ENCODE results near the gene LHX6. TPM values are rescaled to one million over a fixed set of nuclear protein-coding genes. Genes with fewer than 3 reads are reported as not detected.

LHX6 gene
- total and polyA plus RNA-seq, 2 of the 13 experiments (the other 11 are each of a cell fraction or from before 2014, with no cell fraction given), result 1.1 to 1.3 TPM

DNA sequence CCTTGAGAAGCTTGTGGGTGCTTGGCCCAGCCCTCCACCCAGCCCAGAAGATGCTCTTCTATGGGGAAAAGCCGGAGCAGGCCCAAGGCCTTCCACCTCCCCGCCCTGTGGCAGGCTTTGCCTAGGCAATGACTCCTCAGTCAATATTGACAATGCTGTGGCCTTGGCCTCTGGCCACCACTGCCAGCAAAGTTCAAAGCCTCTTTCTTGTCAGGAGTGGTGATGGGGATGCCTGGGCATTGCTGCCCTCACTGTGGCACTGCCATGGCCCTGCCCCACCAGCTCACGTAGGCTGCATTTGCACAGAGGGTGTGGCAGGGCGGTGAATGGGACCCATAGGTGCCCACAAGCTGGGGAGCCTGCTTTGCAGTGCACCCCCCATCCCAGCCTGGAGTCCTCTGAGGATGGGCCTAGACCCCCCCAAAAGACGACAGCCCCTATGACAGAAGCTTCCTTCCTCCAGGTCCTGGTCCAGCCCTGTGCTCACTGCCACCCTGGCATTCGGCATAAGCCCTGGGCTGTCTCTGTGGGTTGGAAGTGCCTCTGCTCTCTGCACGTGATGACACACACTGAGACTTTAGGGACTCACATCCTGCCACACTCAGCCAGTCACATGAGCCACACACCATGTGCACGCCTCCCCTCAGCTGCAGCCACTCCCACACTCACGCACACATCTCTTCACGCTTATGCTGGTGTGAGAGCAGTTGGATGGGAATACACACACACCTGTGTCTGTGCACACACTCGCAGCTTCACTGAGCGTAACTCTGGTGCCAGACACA is 38.0 kb downstream of the LHX6 start (continued):
- TF ChIP-seq, protein P1, sequence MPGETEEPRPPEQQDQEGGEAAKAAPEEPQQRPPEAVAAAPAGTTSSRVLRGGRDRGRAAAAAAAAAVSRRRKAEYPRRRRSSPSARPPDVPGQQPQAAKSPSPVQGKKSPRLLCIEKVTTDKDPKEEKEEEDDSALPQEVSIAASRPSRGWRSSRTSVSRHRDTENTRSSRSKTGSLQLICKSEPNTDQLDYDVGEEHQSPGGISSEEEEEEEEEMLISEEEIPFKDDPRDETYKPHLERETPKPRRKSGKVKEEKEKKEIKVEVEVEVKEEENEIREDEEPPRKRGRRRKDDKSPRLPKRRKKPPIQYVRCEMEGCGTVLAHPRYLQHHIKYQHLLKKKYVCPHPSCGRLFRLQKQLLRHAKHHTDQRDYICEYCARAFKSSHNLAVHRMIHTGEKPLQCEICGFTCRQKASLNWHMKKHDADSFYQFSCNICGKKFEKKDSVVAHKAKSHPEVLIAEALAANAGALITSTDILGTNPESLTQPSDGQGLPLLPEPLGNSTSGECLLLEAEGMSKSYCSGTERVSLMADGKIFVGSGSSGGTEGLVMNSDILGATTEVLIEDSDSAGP (CRISPR knock-in tag; IDR thresholded peaks at IDR 0.05; ENCODE audit: borderline replicate concordance), result peak; percentile 26; the same call in 1 of the 2 replicates
- TF ChIP-seq, protein P2, sequence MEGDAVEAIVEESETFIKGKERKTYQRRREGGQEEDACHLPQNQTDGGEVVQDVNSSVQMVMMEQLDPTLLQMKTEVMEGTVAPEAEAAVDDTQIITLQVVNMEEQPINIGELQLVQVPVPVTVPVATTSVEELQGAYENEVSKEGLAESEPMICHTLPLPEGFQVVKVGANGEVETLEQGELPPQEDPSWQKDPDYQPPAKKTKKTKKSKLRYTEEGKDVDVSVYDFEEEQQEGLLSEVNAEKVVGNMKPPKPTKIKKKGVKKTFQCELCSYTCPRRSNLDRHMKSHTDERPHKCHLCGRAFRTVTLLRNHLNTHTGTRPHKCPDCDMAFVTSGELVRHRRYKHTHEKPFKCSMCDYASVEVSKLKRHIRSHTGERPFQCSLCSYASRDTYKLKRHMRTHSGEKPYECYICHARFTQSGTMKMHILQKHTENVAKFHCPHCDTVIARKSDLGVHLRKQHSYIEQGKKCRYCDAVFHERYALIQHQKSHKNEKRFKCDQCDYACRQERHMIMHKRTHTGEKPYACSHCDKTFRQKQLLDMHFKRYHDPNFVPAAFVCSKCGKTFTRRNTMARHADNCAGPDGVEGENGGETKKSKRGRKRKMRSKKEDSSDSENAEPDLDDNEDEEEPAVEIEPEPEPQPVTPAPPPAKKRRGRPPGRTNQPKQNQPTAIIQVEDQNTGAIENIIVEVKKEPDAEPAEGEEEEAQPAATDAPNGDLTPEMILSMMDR (CRISPR knock-in tag; IDR thresholded peaks at IDR 0.05), result peak; percentile 33; the same call in 1 of the 2 replicates
- TF ChIP-seq PLRG1 (conservative IDR thresholded peaks at IDR 0.05), result no peak
- TF ChIP-seq, protein P3, sequence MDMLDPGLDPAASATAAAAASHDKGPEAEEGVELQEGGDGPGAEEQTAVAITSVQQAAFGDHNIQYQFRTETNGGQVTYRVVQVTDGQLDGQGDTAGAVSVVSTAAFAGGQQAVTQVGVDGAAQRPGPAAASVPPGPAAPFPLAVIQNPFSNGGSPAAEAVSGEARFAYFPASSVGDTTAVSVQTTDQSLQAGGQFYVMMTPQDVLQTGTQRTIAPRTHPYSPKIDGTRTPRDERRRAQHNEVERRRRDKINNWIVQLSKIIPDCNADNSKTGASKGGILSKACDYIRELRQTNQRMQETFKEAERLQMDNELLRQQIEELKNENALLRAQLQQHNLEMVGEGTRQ (IDR thresholded peaks at IDR 0.05; ENCODE audit: low read depth, low read length), result peak; percentile 35; the same call in 1 of the 2 replicates
- TF ChIP-seq, protein P3 (CRISPR knock-in tag; IDR thresholded peaks at IDR 0.05; ENCODE audit: borderline replicate concordance), result no peak
- TF ChIP-seq ZNF563 (CRISPR knock-in tag; IDR thresholded peaks at IDR 0.05), result no peak
- TF ChIP-seq NR2F6 (IDR thresholded peaks at IDR 0.05), result peak; percentile 90
- TF ChIP-seq NR2F6 (CRISPR knock-in tag; IDR thresholded peaks at IDR 0.05), result peak; percentile 96
- peak; percentile 15; the same call in 1 of the 2 replicates for TF ChIP-seq FOXO1 (CRISPR knock-in tag; IDR thresholded peaks at IDR 0.05)
- TF ChIP-seq, protein P4, sequence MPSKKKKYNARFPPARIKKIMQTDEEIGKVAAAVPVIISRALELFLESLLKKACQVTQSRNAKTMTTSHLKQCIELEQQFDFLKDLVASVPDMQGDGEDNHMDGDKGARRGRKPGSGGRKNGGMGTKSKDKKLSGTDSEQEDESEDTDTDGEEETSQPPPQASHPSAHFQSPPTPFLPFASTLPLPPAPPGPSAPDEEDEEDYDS (CRISPR knock-in tag; IDR thresholded peaks at IDR 0.05), result no peak
- TF ChIP-seq, protein P5, sequence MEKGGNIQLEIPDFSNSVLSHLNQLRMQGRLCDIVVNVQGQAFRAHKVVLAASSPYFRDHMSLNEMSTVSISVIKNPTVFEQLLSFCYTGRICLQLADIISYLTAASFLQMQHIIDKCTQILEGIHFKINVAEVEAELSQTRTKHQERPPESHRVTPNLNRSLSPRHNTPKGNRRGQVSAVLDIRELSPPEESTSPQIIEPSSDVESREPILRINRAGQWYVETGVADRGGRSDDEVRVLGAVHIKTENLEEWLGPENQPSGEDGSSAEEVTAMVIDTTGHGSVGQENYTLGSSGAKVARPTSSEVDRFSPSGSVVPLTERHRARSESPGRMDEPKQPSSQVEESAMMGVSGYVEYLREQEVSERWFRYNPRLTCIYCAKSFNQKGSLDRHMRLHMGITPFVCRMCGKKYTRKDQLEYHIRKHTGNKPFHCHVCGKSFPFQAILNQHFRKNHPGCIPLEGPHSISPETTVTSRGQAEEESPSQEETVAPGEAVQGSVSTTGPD (CRISPR knock-in tag; IDR thresholded peaks at IDR 0.05), result peak; percentile 61; the same call in 1 of the 2 replicates
- TF ChIP-seq, protein P6, sequence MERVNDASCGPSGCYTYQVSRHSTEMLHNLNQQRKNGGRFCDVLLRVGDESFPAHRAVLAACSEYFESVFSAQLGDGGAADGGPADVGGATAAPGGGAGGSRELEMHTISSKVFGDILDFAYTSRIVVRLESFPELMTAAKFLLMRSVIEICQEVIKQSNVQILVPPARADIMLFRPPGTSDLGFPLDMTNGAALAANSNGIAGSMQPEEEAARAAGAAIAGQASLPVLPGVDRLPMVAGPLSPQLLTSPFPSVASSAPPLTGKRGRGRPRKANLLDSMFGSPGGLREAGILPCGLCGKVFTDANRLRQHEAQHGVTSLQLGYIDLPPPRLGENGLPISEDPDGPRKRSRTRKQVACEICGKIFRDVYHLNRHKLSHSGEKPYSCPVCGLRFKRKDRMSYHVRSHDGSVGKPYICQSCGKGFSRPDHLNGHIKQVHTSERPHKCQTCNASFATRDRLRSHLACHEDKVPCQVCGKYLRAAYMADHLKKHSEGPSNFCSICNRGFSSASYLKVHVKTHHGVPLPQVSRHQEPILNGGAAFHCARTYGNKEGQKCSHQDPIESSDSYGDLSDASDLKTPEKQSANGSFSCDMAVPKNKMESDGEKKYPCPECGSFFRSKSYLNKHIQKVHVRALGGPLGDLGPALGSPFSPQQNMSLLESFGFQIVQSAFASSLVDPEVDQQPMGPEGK (CRISPR knock-in tag; IDR thresholded peaks at IDR 0.05), result no peak
- TF ChIP-seq RXRB (CRISPR knock-in tag; IDR thresholded peaks at IDR 0.05; ENCODE audit: borderline replicate concordance), result peak; percentile 79
- TF ChIP-seq, protein P7, sequence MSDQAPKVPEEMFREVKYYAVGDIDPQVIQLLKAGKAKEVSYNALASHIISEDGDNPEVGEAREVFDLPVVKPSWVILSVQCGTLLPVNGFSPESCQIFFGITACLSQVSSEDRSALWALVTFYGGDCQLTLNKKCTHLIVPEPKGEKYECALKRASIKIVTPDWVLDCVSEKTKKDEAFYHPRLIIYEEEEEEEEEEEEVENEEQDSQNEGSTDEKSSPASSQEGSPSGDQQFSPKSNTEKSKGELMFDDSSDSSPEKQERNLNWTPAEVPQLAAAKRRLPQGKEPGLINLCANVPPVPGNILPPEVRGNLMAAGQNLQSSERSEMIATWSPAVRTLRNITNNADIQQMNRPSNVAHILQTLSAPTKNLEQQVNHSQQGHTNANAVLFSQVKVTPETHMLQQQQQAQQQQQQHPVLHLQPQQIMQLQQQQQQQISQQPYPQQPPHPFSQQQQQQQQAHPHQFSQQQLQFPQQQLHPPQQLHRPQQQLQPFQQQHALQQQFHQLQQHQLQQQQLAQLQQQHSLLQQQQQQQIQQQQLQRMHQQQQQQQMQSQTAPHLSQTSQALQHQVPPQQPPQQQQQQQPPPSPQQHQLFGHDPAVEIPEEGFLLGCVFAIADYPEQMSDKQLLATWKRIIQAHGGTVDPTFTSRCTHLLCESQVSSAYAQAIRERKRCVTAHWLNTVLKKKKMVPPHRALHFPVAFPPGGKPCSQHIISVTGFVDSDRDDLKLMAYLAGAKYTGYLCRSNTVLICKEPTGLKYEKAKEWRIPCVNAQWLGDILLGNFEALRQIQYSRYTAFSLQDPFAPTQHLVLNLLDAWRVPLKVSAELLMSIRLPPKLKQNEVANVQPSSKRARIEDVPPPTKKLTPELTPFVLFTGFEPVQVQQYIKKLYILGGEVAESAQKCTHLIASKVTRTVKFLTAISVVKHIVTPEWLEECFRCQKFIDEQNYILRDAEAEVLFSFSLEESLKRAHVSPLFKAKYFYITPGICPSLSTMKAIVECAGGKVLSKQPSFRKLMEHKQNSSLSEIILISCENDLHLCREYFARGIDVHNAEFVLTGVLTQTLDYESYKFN (CRISPR knock-in tag; conservative IDR thresholded peaks at IDR 0.05), result peak; percentile 60

Measured in HepG2 (cell line).